NCI-H526 (cell line): ENCODE data around the gene DPP6.
"Not testable (repeated sequence)": the region's sequence is repeated elsewhere in the genome, so short reads cannot be mapped to it uniquely, and the experiment has no call there.

Experiments
- DNase-seq, 2 experiments: peaks; one replicate each; lab custom pipeline; 2025; lab: John Stamatoyannopoulos, UW

DPP6 gene

DNA sequence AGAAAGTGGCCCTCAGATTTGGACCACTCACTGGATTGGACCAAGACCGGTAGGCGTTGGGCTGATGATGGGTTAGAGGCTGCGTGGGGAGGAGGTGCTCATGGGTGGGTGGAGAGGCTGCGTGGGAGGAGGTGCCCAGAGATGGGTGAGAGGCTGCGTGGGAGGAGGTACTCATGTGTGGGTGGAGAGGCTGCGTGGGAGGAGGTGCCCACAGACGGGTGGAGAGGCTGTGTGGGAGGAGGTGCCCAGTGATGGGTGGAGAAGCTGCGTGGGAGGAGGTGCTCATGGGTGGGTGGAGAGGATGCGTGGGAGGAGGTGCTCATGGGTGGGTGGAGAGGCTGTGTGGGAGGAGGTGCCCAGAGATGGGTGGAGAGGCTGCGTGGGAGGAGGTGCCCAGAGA lies 604.4 kb downstream of the DPP6 start:
- DNase-seq: no peak

DNA sequence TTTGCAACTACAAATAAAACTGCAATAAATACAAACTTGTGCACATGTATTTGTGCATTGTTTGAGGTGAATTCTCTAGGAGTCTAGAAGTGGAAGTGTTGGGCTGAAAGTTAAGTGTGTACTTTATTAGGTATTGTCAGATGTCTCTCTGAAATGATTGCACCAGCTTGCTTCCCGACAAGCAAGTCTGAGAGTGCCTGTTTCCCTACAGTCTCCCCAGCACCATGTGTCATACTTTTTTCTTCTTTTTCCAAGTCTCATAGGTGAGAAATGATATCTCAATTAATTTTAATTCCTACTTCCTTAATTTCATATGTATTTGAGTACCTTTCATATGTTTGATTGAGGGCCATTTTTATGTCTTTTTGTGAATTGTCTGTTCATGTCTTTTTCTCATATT lies 614.6 kb downstream of the DPP6 start:
- DNase-seq: no peak

DNA sequence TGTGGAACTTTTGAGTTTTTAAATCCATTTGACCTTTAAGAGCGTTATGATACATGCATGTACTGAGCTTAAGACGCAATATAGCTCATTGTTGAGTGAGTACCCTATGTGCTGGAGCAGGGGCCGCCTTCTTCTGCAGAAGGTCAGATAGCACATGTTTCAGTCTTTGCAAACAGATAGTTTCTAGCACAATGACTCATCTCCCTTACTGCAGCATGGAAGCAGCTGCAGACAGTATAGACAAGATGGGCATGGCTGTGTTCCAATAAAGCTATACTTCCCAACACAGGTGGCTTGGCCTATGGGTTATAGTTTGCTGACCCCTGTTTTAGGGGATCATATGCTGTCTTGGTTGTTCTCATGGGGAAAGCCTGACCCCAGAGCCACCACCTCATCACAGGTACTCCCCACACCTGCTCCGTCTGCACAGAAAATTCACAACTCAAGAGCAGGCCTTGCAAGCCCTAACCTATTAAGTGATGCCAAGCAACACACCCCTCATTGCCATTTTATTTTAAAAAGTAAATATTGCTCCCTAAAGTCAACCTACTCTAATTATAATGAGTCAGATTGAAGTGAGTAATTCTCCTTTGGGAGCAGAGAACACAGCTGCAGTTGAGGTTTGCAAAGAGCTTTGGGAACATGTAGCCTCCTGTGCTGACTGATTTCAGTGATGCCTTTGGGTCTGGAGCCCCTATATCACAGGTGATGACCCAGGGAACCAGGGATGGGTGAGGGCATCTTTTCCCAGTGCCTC lies 620.6 kb downstream of the DPP6 start:
- no peak for DNase-seq

DNA sequence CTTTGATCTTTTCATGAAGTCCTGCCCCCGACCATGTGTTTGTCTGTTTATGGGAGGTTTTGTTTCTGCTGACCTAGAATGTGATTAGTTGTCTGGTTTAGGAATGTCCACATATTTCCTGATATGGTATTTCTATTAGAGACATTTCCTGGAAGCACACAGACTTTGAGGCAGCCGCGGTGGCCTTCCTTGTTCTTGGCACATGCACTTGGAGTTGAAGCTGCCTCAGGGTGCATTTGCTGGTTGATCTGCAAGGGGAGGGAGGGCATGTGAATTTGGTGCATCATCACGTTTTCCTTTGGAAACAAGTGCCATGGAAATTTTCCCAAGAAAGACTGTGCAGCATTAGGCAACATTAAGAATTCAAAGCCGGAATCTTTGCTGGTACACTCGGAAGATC lies 622.0 kb downstream of the DPP6 start:
- no peak for DNase-seq

DNA sequence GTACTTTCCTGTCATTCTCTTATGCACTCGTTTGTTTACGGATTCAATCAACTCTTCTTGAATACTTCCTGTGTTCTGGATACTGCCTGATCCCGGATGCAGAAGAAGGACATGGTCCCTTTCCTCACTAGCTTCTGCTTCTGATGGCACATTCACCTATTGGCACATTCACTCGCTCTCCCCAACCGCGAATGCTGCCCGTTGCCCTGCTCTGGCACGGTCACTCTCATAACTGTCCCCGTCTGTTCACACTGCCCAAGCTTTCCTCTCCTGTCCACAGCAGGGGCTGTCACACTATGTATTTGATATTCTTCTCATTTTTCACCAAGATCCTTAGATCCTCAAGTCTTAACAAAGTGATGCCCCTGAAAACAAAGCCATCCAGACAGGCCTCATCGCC lies 623.4 kb downstream of the DPP6 start:
- no peak for DNase-seq

DNA sequence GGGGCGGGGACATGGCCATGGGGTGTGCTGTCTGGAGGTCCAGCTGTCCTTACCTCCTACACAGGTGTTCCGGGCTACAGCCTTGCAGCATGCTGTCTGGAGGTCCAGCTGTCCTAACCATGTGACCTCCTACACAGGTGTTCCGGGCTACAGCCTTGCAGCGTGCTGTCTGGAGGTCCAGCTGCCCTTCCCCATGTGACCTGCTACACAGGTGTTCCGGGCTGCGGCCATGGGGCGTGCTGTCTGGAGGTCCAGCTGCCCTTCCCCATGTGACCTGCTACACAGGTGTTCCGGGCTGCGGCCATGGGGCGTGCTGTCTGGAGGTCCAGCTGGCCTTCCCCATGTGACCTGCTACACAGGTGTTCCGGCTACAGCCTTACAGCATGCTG lies 623.8 kb downstream of the DPP6 start:
- not testable (repeated sequence) for DNase-seq

DNA sequence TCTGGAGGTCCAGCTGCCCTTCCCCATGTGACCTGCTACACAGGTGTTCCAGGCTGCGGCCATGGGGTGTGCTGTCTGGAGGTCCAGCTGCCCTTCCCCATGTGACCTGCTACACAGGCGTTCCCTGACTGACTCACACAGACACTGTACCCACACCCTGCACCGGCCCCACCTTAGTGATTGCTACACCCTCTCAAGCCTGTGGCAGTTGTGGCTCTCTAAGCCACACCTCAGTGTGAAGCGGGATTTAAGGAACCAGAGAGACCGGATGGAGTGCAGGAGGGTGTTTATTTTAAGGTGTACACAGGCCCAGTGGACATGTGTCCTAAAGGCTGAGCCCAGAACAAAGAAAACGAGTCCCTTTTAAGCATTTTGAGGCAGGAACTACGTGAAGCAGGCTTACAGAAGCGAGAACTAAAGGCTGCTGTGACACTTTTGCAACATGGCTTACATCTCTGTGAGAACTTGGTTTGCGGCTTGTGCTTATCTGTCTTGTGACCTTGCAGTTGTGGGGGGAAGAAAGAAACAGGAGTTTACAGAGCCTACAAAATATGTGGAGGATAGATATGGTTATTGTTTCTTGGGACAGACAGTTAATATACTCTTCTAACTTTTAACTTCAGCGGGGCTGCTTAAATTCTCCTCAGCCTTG lies 624.4 kb downstream of the DPP6 start:
- DNase-seq: no peak

DNA sequence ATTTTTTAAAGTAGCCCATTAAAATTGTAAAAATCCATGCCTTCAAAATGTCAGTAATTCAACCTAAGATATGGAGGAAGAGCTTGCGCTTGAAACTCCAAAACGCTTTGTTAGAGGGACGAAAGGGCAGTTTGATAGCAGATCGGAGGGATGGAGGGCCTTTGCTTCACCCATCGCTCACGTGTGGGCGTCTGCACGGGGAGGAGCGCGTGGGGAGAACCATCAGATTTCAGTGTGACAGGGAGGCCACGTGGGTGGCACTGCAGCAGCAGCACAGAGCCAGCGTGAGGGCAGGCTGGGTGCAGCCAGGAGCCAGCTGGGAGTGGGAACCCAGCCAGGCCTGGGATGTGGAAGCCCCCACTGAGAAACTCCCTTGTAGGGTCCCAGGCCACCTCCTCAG lies 625.3 kb downstream of the DPP6 start:
- DNase-seq: no peak

DNA sequence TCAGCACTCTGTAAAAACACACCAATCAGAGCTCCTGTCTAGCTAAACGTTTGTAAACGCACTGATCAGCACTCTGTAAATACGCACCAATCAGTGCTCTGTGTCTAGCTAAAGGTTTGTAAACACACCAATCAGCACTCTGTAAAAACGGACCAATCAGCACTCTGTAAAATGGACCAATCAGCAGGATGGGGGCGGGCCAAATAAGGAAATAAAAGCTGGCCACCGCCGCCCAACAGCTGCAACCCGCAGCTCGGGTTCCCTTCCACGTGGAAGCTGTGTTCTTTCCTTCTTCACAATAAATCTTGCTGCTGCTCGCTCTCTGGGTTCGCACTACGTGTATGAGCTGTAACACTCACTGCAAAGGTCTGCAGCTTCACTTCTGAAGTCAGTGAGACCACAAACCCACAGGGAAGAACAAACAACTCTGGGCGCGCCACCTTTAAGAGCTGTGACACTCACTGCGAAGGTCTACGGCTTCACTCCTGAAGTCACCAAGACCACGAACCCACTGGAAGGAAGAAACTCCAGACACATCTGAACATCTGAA lies 625.9 kb downstream of the DPP6 start:
- not testable (repeated sequence) for DNase-seq

DNA sequence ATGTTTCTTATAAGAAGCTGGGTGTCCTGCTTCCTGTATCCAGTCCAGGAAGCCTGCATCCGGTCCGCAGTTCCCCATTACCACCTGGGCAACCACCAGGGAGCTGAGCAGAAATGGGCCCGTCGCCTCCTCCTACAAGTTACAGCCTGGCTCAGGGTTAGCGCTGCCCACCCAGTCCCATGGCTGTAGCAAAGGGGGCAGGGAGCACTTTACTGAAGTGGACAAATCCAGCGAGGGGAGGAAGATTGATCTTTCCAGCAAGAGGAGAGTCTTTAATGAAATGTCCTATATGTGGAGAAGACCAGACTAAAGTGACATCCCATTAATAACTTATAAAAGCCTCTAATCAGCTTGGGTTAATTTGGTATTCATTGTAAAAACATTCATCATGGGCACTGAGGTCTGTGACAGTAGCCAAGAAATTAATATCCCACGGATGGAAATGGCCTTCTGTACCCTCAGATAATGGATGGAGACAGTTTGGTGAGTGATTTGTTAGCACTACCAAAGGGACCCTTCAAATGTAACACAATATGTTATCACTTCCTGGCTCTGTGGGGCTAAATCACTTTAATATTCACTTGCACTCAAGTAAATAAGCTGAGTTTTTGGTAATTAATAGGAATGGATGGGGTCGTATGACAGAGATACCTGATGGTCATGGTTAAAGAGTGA lies 627.3 kb downstream of the DPP6 start:
- no peak for DNase-seq

DNA sequence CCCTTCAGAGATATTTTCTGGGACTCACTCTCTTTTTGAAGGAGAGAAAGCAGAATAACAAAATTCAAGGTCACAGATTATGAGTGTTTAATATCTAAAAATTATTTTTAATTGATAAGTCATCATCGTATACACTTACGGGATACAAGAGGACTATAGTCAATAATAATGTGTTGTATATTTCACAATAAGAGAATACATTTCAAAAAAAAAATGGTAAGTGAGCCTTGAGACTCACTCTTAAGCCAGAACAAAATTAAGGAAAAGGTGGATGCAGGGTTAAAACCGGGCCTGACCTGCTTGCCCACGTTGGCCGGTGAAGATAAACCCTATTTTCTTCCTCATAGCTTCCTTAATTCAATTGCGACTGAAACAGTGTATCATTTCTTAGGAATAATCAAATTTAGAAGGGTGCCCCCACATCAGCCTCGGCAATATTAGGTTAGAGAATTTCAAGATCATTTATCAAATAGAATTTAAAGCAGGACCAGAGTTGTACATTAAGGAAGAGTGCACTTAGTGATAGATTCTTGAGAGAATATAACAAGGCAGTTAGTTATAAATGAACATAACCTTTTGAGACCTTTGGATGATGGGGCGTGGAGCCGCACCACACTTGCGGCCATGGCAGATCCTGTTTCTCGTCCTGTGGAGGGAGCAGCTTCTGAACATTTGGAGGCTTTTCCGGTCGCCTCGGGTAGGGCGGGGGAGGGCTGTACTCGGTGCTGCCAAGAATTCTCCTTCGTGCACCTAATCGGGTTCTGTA lies 628.9 kb downstream of the DPP6 start:
- no peak for DNase-seq

DNA sequence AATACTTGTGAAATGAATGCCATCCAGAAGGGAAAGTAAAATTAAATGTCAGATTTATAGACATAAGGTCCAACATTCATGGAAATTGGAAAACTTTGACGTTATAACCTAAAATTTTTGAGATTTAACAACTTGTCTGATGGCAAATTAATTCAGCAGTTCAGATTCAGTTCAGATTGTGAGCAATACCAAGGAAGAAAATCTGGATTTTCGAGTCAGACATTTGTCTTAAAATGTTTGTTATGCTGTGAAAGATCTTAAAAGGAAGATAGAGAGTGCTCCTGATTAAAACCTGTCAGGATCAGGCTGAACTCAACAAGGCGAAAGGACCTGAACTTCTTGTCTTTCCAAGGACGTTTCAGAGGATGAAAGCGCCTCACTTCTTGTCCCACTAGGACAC lies 629.8 kb downstream of the DPP6 start:
- no peak for DNase-seq

DNA sequence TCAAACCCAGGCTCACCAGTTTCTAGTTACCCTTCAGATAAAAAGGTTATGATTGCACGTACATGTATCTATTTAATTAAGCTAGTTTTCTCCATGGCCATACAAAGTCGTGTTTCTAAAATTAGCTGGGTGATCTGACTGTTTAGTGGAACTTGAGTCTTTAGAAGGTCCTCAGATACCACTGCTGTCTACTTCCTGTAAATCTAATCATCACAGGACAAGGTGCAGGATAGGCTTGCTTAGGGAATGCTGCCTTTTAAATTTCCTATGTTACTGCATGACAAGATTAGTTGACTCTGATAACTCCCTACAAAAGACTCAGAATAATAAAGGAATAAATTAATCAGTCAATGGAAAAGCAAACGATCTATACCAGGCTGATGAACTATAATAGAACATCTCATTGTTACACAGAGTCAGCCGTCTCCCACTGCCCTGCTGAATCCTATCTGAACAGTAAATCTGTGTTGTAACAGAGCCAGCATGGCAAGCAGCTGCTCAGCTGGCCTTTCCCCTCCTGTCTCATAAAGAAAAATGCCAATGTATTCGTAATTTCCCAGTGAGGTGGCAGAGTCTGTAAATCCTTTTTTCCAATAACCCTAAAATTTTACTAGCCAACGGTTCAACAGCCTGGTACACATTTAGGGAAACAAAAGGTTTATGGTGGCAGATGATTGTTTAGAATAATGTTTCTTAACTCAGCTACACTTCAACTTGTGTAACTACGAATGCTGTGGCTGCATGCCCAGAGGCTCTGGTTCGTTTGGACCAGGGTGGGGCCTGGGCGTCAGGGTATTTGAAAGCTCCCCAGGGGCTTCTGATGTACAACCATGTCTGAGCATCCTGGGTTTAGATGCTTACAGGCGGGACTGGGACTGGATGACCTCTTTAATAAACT lies 632.7 kb downstream of the DPP6 start:
- DNase-seq: no peak

DNA sequence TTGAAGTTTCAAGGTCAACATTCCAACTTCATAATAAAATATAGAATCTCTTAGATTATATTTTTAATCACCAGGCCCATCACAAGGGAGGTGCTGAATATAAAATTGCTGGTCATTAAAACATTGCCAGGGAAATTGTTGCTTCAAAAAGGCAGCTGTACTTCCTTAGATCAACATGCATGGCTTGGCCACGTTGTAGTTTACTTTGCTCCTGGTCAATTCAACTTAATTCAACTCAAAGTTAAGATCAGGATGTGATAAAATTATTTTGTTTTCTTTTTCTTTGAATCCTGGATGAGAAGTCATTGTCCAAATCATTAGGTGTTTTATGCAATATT lies 633.3 kb downstream of the DPP6 start:
- DNase-seq: no peak

DNA sequence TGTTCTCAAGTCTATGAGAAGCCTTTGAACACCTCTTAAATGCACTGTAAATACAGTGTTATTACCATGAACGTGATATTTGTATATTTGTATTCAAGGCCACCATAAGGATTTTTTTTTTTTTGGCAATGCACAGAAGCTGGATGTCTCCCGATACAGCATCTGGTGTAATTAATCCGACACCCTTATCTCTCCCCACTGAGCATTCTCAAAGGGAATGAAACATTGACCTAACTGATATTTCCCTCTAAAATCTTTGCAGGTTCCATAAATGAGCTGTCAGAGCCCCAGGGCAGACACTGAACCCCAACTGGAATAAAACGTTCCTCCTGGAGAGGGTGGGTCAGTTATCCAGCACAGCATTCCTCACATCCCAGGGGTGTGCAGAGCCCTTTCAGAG lies 634.1 kb downstream of the DPP6 start:
- DNase-seq: no peak

DNA sequence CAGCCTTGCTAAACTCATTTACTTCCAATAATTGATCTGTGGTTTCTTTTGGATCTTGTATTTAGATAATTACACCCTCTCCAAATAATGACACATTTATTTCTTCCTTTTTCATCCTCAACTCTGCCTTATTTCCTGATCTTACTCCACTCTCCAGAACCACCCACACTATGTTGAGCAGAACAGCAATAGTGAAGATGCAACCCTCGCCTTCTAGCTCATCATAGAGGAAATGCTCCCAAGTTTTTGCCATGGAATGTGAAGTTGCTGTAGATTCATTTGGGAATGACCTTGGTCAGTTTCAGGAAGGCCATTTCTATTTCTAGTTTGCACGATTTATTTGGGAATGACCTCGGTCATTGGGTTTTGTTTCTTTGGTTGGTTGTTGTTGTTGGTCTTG lies 636.8 kb downstream of the DPP6 start:
- DNase-seq: no peak

DNA sequence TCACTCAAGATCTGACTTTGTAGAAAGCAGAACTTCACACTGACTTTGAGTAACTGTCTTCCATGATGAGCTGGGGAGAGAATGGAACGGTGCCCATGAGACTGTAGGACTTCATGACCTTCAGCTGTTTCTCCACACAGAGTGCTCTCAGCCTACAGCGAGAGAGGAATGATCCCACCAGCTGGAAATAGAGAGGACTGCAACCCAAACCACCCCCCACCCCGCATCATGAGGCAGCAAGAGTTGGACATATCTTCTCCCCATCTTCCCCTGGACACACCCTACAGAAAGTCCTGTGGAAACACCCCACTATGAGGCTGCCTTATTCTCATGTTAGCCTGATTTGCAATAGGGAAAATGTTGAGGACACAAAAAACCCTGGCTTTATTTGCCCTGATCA lies 638.2 kb downstream of the DPP6 start:
- no peak for DNase-seq

DNA sequence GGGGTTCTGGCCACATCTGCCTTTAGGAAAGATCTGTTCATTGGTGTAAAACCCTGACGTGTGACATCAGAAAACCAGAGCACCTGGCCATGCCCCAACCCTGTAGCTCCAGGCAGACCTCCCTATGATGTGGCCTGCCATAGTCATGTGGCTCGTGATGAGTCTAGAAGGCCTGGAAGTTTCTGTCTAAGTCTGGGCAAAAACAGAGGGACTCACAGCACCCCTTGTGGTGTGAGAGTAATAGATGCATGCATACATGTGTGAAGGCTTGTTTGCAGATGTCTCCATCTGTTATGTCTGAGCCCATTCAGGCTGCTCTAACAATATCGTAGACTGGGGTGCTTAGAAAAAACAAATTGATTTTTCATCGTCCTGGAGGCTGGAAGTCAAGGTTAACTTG lies 641.5 kb downstream of the DPP6 start:
- no peak for DNase-seq

DNA sequence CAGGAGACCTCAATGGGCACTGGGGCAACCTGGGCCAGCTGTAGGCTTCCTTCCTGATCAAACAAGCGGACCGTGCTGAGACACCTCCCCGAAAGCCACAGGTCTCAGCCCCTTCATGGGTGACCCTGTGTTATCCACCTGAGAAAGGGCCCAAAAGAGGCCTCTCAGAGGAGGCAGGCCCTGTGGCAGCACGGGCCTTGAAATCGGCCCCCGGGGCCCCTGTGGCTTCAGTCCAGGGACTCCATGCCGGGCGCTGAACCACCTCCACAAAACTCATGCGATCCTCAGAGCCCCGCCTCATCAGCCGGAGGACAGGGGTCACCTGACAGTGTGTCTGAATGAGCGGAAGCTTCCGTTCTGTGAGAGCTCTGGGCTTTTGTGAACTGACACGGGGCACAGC lies 643.6 kb downstream of the DPP6 start:
- DNase-seq: no peak

DNA sequence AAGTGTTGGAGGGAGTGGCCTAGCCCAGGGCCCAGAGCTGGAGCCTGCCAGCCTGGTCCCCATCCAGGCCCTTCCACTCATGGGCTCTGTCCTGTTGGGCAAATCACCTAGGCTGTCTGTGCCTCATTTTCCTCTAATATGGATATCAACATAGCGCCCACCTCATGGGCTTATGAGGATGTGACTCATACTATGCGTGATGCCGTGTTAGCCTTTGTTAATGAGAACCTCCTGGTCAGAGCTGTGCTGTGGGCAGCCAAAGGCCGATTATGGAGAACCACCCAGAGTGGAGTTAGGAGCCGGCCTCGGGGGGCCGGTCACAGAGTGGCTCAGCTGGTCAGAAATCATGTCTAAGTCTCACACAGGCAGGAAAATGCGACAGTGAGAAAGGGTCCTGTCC lies 644.4 kb downstream of the DPP6 start:
- DNase-seq: no peak

DNA sequence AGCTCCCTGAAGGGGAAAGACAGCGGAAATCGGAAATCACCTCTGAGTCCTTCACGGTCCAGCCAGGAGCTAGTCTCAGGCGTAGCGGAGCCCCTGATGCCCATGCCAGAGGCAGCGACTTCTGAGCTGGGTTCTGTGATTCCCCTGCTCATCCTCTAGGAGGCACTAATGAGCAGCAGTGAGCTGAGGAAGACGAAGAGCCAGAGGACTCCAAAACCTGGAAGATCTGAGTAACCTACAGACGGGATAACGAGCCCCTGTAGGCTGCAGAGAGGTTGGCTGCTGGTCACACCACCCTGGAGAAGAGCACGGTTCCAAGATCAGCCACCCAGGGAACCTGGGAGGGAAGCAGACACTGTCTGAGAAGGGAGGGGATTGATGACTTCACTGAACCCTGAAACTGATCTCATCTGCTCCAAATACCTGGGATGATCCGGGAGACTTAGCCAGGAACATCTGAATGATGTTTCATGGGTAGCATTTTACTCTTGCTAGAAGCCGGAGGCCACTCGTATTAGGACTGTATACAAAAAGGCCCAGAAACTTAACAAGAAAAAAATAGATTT lies 646.6 kb downstream of the DPP6 start:
- peak in 1 of 2 experiments; percentile 46 for DNase-seq
